ENCODE data around the gene TTLL13.
A peak's percentile ranks its signal among the peaks of the same experiment; 100 is the strongest.

TTLL13 gene

GRCh38 chr15:90306560-90306959, 57.2 kb downstream of the TTLL13 start:
- TF ChIP-seq, protein P1, sequence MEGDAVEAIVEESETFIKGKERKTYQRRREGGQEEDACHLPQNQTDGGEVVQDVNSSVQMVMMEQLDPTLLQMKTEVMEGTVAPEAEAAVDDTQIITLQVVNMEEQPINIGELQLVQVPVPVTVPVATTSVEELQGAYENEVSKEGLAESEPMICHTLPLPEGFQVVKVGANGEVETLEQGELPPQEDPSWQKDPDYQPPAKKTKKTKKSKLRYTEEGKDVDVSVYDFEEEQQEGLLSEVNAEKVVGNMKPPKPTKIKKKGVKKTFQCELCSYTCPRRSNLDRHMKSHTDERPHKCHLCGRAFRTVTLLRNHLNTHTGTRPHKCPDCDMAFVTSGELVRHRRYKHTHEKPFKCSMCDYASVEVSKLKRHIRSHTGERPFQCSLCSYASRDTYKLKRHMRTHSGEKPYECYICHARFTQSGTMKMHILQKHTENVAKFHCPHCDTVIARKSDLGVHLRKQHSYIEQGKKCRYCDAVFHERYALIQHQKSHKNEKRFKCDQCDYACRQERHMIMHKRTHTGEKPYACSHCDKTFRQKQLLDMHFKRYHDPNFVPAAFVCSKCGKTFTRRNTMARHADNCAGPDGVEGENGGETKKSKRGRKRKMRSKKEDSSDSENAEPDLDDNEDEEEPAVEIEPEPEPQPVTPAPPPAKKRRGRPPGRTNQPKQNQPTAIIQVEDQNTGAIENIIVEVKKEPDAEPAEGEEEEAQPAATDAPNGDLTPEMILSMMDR (IDR thresholded peaks at IDR 0.05; ENCODE audit: insufficient read depth, low read depth, low read length, missing control alignments) = no peak

DNA sequence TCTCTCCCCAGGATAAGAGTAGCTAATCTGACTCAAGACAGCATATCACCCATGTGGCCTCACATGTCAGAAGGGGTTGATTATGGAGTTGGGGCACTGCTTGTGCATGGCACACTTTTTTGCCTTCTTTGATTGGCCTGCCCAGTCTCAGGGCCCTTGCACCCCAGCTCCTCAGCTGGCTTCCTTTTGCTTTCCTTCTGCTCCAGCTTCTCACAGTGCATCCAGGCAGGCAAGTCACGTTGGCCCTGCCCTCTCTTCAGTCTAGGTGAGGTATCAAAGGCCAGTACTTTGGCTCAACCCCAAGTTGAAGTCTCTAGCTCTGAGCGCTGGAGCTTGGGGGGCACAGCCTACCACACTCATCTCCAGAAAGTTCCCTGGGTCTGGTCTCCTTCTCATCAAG, 58.3 kb downstream of the TTLL13 start:
- TF ChIP-seq, protein P1 (IDR thresholded peaks at IDR 0.05; ENCODE audit: insufficient read depth, low read depth, low read length, missing control alignments) = no peak
- no peak for DNase-seq (ENCODE audit: low read depth)
- no peak overlapping the region for H3K4me3 ChIP-seq (ENCODE audit: low read depth, low read length)

More at GRCh38 chr15:90306560-90306959, 57.2 kb downstream of the TTLL13 start:
- peak overlapping the region; percentile 19; the same call in 1 of the 2 replicates for H3K4me3 ChIP-seq (ENCODE audit: low read depth, low read length)
- DNase-seq (ENCODE audit: low read depth) = peak; percentile 71

DNA sequence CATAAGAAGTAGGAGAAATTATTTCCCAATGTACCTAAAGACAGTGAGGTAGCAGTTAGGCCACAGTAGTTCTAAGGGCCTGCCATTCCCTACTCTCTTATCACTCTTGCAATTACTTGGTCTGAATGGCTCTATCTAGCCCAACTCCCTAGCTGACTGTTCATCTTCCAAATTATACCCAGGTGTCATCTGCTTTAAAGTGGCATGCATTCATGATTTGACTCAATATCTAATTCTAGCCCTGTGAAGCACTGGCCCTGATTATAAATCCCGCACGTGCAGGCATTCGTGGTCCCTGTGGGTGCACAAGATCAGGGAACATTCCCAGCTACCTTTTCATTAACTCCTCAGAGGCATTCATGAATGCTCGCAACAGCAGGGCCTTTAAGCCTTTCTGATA, 59.7 kb downstream of the TTLL13 start:
- H3K4me3 ChIP-seq (ENCODE audit: low read depth, low read length) = no peak overlapping the region
- TF ChIP-seq, protein P1 (IDR thresholded peaks at IDR 0.05; ENCODE audit: insufficient read depth, low read depth, low read length, missing control alignments) = no peak
- DNase-seq (ENCODE audit: low read depth) = no peak

All from GM12865 (cell line).